SU-DHL-6 (cell line): Measurements from ENCODE around the gene SCAF1.

Experiments used
- H2AFZ ChIP-seq: fragments of 200-600 bp; sonication (generic); 2 replicates; pipeline ENCODE4 v1.6.1; 2014; ENCODE audit warnings: low read depth, mild to moderate bottlenecking, moderate library complexity, mixed read lengths, antibody characterized with exemption, low read length; ENCODE audit not compliant: severe bottlenecking
- H3F3A ChIP-seq: fragments of 200-600 bp; shearing (Covaris generic); 2 replicates; pipeline ENCODE4 v1.6.0; 2016; ENCODE audit warnings: antibody characterized with exemption, mild to moderate bottlenecking; ENCODE audit not compliant: insufficient read depth
- H3K27ac ChIP-seq: fragments of 200-600 bp; sonication (generic); 2 replicates; pipeline ENCODE4 v1.5.1; 2016; ENCODE audit warnings: low read depth, mild to moderate bottlenecking, low read length, moderate library complexity, mixed read lengths
- H3K27me3 ChIP-seq: fragments of 200-600 bp; sonication (generic), shearing (Covaris generic); 2 replicates; pipeline ENCODE4 v1.6.0; 2014; ENCODE audit warnings: mild to moderate bottlenecking, low read length
- H3K36me3 ChIP-seq: fragments of 200-600 bp; sonication (generic); 2 replicates; pipeline ENCODE4 v1.6.1; 2014; ENCODE audit warnings: mild to moderate bottlenecking, low read length, mixed read lengths
- H3K4me2 ChIP-seq: fragments of 300-600, 200-600 bp; shearing (Covaris generic), sonication (generic); 2 replicates; pipeline ENCODE4 v1.6.0; 2014; ENCODE audit warnings: low read length, low read depth, mild to moderate bottlenecking; ENCODE audit not compliant: poor library complexity, severe bottlenecking
- H3K4me3 ChIP-seq: fragments of 200-600 bp; sonication (generic); 2 replicates; pipeline ENCODE4 v1.5.1; 2014; ENCODE audit warnings: antibody characterized with exemption, low read length, mild to moderate bottlenecking, mixed read lengths; ENCODE audit not compliant: insufficient read depth, poor library complexity, severe bottlenecking
- H3K79me2 ChIP-seq: fragments of 200-600 bp; sonication (generic); 2 replicates; pipeline ENCODE4 v1.6.1; 2014; ENCODE audit warnings: mild to moderate bottlenecking, low read length, moderate library complexity; ENCODE audit not compliant: insufficient read depth
- H3K9ac ChIP-seq: fragments of 200-600 bp; sonication (generic); 2 replicates; pipeline ENCODE4 v1.7.0; 2014; ENCODE audit warnings: mild to moderate bottlenecking, low read length
- H3K9me2 ChIP-seq: fragments of 200-600 bp; sonication (generic); replicated peaks from 2 replicates; pipeline ENCODE4 v1.6.1; 2014; ENCODE audit warnings: low read length; ENCODE audit not compliant: insufficient read depth
- H3K9me3 ChIP-seq: fragments of 200-600 bp; sonication (generic); 2 replicates; pipeline ENCODE4 v1.6.1; 2014; ENCODE audit warnings: low read length, mixed read lengths; ENCODE audit not compliant: insufficient read depth
- H4K20me1 ChIP-seq: fragments of 200-600 bp; sonication (generic); 2 replicates; pipeline ENCODE4 v1.6.1; 2014; ENCODE audit warnings: low read depth, mild to moderate bottlenecking, antibody characterized with exemption, low read length, moderate library complexity, mixed read lengths
- EZH2phosphoT487 ChIP-seq: fragments of 200-600 bp; sonication (generic), shearing (Covaris generic); conservative IDR thresholded peaks from 2 replicates; pipeline ENCODE4 v1.6.1; 2018; ENCODE audit warnings: mild to moderate bottlenecking, antibody characterized with exemption, low read length, moderate library complexity, mixed read lengths
- TF ChIP-seq, protein P1 (sequence below): fragments of 200-600 bp; sonication (generic); IDR thresholded peaks from one replicate; pipeline ENCODE4 v1.5.1; 2017; ENCODE audit warnings: antibody characterized with exemption, mild to moderate bottlenecking, low read length, moderate library complexity; ENCODE audit not compliant: insufficient read depth, poor library complexity, severe bottlenecking

Gene SCAF1

DNA sequence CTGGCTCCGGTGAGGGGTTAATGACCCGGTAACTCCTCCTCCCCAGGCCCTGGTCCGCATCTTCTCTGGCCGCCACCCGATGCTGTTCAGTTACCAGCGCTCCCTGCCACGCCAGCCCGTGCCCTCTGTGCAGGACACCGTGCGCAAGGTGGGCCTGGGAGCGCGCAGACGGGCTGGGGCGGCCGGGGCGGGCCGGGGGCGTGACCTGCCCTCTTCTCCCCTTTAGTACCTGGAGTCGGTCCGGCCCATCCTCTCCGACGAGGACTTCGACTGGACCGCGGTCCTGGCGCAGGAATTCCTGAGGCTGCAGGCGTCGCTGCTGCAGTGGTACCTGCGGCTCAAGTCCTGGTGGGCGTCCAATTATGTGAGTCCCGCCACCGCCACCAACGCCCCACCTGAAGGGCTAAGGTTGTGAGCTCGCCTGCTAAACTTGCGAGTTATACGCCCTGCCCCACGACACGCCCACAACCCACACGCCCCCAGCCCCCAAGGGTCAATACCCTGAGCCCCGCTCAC is 59.3 kb downstream of the SCAF1 start:
- H3K79me2 ChIP-seq: no peaks in the 10 kb centered on the region
- H3K4me3 ChIP-seq: no peak overlapping the region
- H3F3A ChIP-seq: no peaks in the 10 kb centered on the region
- no peaks in the 10 kb centered on the region for H3K36me3 ChIP-seq
- no peak overlapping the region for H2AFZ ChIP-seq
- no peaks in the 10 kb centered on the region for H4K20me1 ChIP-seq
- H3K27me3 ChIP-seq: no peaks in the 10 kb centered on the region
- no peak for TF ChIP-seq EZH2phosphoT487
- H3K9ac ChIP-seq: no peak overlapping the region
- no peak overlapping the region for H3K27ac ChIP-seq
- no peaks in the 10 kb centered on the region for H3K9me3 ChIP-seq
- no peak overlapping the region for H3K4me2 ChIP-seq
- no peaks in the 10 kb centered on the region for H3K9me2 ChIP-seq

DNA sequence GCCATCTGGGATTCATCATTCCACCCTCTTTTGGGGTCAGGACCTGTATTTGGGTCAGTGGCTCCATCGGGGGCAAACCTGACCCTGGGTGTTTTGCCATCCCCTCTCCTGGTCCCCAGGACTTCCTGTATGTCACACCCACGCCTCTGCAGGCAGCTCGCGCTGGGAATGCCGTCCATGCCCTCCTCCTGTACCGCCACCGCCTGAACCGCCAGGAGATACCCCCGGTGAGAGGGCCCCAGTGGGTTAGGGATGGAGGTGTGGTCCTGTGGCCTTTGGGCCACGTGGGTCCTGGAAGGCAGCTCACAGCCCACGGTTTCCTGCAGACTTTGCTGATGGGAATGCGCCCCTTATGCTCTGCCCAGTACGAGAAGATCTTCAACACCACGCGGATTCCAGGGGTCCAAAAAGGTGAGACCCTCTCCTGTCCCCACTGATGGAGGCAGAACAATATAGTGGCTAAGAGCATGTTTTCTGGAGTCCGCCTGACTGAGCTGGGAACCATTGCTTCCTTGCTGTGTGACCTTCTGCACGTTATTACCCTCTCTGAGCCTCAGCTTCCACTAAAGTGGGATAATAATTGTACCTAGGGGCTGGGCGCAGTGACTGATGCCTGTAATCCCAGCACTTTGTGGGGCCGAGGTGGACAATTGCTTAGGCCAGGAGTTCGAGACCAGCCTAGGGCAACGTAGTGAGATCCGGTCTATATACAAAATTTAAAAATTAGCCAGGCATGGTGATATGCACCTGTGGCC is 63.1 kb downstream of the SCAF1 start:
- Histone ChIP-seq H2AFZ (no peak overlapping the region), H3K9me2 (no peaks in the 10 kb centered on the region), H3F3A (no peaks in the 10 kb centered on the region), H3K9ac (no peak overlapping the region), H3K27me3 (no peaks in the 10 kb centered on the region), H3K4me3 (no peak overlapping the region), H3K27ac (no peak overlapping the region), H3K36me3 (no peaks in the 10 kb centered on the region), H3K4me2 (no peak overlapping the region), H3K79me2 (no peaks in the 10 kb centered on the region), H3K9me3 (no peaks in the 10 kb centered on the region), H4K20me1 (no peaks in the 10 kb centered on the region)
- no peak for TF ChIP-seq EZH2phosphoT487
- TF ChIP-seq, protein P1, sequence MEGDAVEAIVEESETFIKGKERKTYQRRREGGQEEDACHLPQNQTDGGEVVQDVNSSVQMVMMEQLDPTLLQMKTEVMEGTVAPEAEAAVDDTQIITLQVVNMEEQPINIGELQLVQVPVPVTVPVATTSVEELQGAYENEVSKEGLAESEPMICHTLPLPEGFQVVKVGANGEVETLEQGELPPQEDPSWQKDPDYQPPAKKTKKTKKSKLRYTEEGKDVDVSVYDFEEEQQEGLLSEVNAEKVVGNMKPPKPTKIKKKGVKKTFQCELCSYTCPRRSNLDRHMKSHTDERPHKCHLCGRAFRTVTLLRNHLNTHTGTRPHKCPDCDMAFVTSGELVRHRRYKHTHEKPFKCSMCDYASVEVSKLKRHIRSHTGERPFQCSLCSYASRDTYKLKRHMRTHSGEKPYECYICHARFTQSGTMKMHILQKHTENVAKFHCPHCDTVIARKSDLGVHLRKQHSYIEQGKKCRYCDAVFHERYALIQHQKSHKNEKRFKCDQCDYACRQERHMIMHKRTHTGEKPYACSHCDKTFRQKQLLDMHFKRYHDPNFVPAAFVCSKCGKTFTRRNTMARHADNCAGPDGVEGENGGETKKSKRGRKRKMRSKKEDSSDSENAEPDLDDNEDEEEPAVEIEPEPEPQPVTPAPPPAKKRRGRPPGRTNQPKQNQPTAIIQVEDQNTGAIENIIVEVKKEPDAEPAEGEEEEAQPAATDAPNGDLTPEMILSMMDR: no peak

DNA sequence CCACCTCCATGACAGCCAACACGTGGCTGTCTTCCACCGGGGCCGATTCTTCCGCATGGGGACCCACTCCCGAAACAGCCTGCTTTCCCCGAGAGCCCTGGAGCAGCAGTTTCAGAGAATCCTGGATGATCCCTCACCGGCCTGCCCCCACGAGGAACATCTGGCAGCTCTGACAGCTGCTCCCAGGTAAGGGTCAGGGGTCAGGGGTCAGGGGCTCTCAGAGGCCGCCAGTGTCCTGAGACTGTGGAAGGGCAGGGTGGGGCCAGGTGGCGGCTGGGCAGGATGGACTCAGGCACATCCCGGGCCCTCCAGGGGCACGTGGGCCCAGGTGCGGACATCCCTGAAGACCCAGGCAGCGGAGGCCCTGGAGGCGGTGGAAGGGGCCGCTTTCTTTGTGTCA is 63.9 kb downstream of the SCAF1 start:
- TF ChIP-seq, protein P1: no peak
- TF ChIP-seq EZH2phosphoT487: no peak
- Histone ChIP-seq H3K9me2 (no peaks in the 10 kb centered on the region), H3K4me2 (no peak overlapping the region), H3K36me3 (no peaks in the 10 kb centered on the region), H3K9ac (no peak overlapping the region), H2AFZ (no peak overlapping the region), H3K27me3 (no peaks in the 10 kb centered on the region), H3K79me2 (no peaks in the 10 kb centered on the region), H3K9me3 (no peaks in the 10 kb centered on the region), H3K27ac (no peak overlapping the region), H4K20me1 (no peaks in the 10 kb centered on the region), H3F3A (no peaks in the 10 kb centered on the region), H3K4me3 (no peak overlapping the region)
